ENCODE data around the gene SENP6. TPM values are rescaled to one million over a fixed set of nuclear protein-coding genes. Genes with fewer than 3 reads are reported as not detected.

Gene SENP6
- total RNA-seq, 1 donor from 2014 or later = 100 TPM

GRCh38 chr6:75643173-75643572 lies 41.5 kb downstream of the SENP6 start:
- Histone ChIP-seq H3K79me2 (ENCODE audit: insufficient read depth, low read length) (peaks cover 8% of the 10 kb centered on the region), H3K27ac (ENCODE audit: low read depth, low read length) (no peak overlapping the region), H3K4me1 (ENCODE audit: insufficient read depth, low read length) (no peaks in the 10 kb centered on the region), H3K4me2 (ENCODE audit: low read length) (no peak overlapping the region), H4K20me1 (ENCODE audit: insufficient read depth, low read length) (peaks cover 10% of the 10 kb centered on the region), H3K4me3 (ENCODE audit: insufficient read depth, low read depth, low read length) (no peak overlapping the region), H3K9me3 (ENCODE audit: insufficient read depth, low read depth, low read length) (no peaks in the 10 kb centered on the region), H3K27me3 (ENCODE audit: insufficient read depth, low read length) (no peaks in the 10 kb centered on the region), H2AFZ (ENCODE audit: low read depth, low read length) (no peak overlapping the region), H3K9ac (ENCODE audit: low read length) (no peak overlapping the region), H3K36me3 (ENCODE audit: insufficient read depth, low read length) (peaks cover 22% of the 10 kb centered on the region)
- FAIRE-seq (no peak), DNase-seq (ENCODE audit: low read depth) (peak; percentile 2)
- TF ChIP-seq EZH2 (IDR thresholded peaks at IDR 0.05; ENCODE audit: insufficient read depth, low read length) (no peak), CTCF (IDR thresholded peaks at IDR 0.05; ENCODE audit: insufficient read depth, low read depth, low read length) (no peak)
- H3K9me3 Mint-ChIP-seq (ENCODE audit: unreplicated experiment) = no peaks in the 10 kb centered on the region
- no peak overlapping the region for H3K27ac Mint-ChIP-seq (ENCODE audit: unreplicated experiment)
- peaks cover 1% of the 10 kb centered on the region for H3K4me1 Mint-ChIP-seq (ENCODE audit: low read depth, unreplicated experiment)
- H3K36me3 Mint-ChIP-seq (ENCODE audit: low read depth, unreplicated experiment) = peaks cover 7% of the 10 kb centered on the region
- no peak overlapping the region for H3K4me3 Mint-ChIP-seq (ENCODE audit: unreplicated experiment)
- H3K27me3 Mint-ChIP-seq (ENCODE audit: low read depth, unreplicated experiment) = no peaks in the 10 kb centered on the region

GRCh38 chr6:75656479-75656878 lies 54.8 kb downstream of the SENP6 start:
- H3K27me3 ChIP-seq (ENCODE audit: insufficient read depth, low read length) = no peaks in the 10 kb centered on the region
- DNase-seq (ENCODE audit: low read depth) = no peak
- no peak overlapping the region for H3K9ac ChIP-seq (ENCODE audit: low read length)
- H3K27me3 Mint-ChIP-seq (ENCODE audit: low read depth, unreplicated experiment) = no peaks in the 10 kb centered on the region
- peaks cover 31% of the 10 kb centered on the region for H3K36me3 ChIP-seq (ENCODE audit: insufficient read depth, low read length)
- H4K20me1 ChIP-seq (ENCODE audit: insufficient read depth, low read length) = peaks cover 3% of the 10 kb centered on the region
- peaks cover 6% of the 10 kb centered on the region for H3K4me1 Mint-ChIP-seq (ENCODE audit: low read depth, unreplicated experiment)
- H3K36me3 Mint-ChIP-seq (ENCODE audit: low read depth, unreplicated experiment) = peaks cover 12% of the 10 kb centered on the region
- peak overlapping the region; percentile 10 for H3K27ac Mint-ChIP-seq (ENCODE audit: unreplicated experiment)
- H3K4me3 Mint-ChIP-seq (ENCODE audit: unreplicated experiment) = no peak overlapping the region
- no peak for FAIRE-seq
- H3K9me3 ChIP-seq (ENCODE audit: insufficient read depth, low read depth, low read length) = no peaks in the 10 kb centered on the region
- TF ChIP-seq CTCF (IDR thresholded peaks at IDR 0.05; ENCODE audit: insufficient read depth, low read depth, low read length) = no peak
- no peak for TF ChIP-seq EZH2 (IDR thresholded peaks at IDR 0.05; ENCODE audit: insufficient read depth, low read length)
- no peaks in the 10 kb centered on the region for H3K4me1 ChIP-seq (ENCODE audit: insufficient read depth, low read length)
- no peak overlapping the region for H3K27ac ChIP-seq (ENCODE audit: low read depth, low read length)
- H3K4me3 ChIP-seq (ENCODE audit: insufficient read depth, low read depth, low read length) = no peak overlapping the region
- no peak overlapping the region for H2AFZ ChIP-seq (ENCODE audit: low read depth, low read length)
- no peak overlapping the region for H3K4me2 ChIP-seq (ENCODE audit: low read length)
- peaks cover 14% of the 10 kb centered on the region for H3K79me2 ChIP-seq (ENCODE audit: insufficient read depth, low read length)
- no peaks in the 10 kb centered on the region for H3K9me3 Mint-ChIP-seq (ENCODE audit: unreplicated experiment)

- no peaks in the 10 kb centered on the region for H3K27me3 ChIP-seq (ENCODE audit: insufficient read depth, low read length)
- H3K4me3 ChIP-seq (ENCODE audit: insufficient read depth, low read depth, low read length) = no peak overlapping the region
- no peaks in the 10 kb centered on the region for H3K9me3 Mint-ChIP-seq (ENCODE audit: unreplicated experiment)
- H3K4me1 Mint-ChIP-seq (ENCODE audit: low read depth, unreplicated experiment) = peaks cover 6% of the 10 kb centered on the region
- H3K27ac ChIP-seq (ENCODE audit: low read depth, low read length) = no peak overlapping the region
- H3K4me1 ChIP-seq (ENCODE audit: insufficient read depth, low read length) = no peaks in the 10 kb centered on the region
- peak; percentile 23 for FAIRE-seq
- no peak overlapping the region for H3K9ac ChIP-seq (ENCODE audit: low read length)
- H3K36me3 Mint-ChIP-seq (ENCODE audit: low read depth, unreplicated experiment) = peaks cover 12% of the 10 kb centered on the region
- H2AFZ ChIP-seq (ENCODE audit: low read depth, low read length) = no peak overlapping the region
- TF ChIP-seq EZH2 (IDR thresholded peaks at IDR 0.05; ENCODE audit: insufficient read depth, low read length) (no peak), CTCF (IDR thresholded peaks at IDR 0.05; ENCODE audit: insufficient read depth, low read depth, low read length) (no peak)
- H4K20me1 ChIP-seq (ENCODE audit: insufficient read depth, low read length) = peaks cover 3% of the 10 kb centered on the region
- H3K27ac Mint-ChIP-seq (ENCODE audit: unreplicated experiment) = no peak overlapping the region
- no peak overlapping the region for H3K4me3 Mint-ChIP-seq (ENCODE audit: unreplicated experiment)
- peaks cover 30% of the 10 kb centered on the region for H3K36me3 ChIP-seq (ENCODE audit: insufficient read depth, low read length)
- H3K27me3 Mint-ChIP-seq (ENCODE audit: low read depth, unreplicated experiment) = no peaks in the 10 kb centered on the region
- no peak for DNase-seq (ENCODE audit: low read depth)
- peaks cover 14% of the 10 kb centered on the region for H3K79me2 ChIP-seq (ENCODE audit: insufficient read depth, low read length)
- H3K4me2 ChIP-seq (ENCODE audit: low read length) = no peak overlapping the region
- no peaks in the 10 kb centered on the region for H3K9me3 ChIP-seq (ENCODE audit: insufficient read depth, low read depth, low read length)
Measured at GRCh38 chr6:75657327-75657726, 55.6 kb downstream of the SENP6 start.

Measured in astrocyte (in vitro differentiated cells and primary cell).